ENCODE results near the gene SIGLEC15. TPM values are rescaled to one million over a fixed set of nuclear protein-coding genes. Genes with fewer than 3 reads are reported as not detected.

SIGLEC15 gene
- total and polyA plus RNA-seq, 7 donors, result 0.09 to 0.60 (median 0.31) TPM; not detected in 3

GRCh38 chr18:45839414-45840395 lies 14.2 kb downstream of the SIGLEC15 start:
- H3K9me3 ChIP-seq, result no peaks in the 10 kb centered on the region
- TF ChIP-seq POLR2A (IDR thresholded peaks at IDR 0.05), result no peak
- TF ChIP-seq POLR2AphosphoS5 (IDR thresholded peaks at IDR 0.05), result no peak
- no peak for TF ChIP-seq CTCF (IDR thresholded peaks at IDR 0.05)
- no peak for TF ChIP-seq EP300 (IDR thresholded peaks at IDR 0.05)
- intact Hi-C loops (cut with DNase I), result loop anchor here (10.0 kb wide), 1 partner anchor 65 kb away; no protein-coding TSS in a partner anchor
- H3K27ac ChIP-seq, result no peak overlapping the region
- peaks cover 23 to 67% (median 44%) of the 10 kb centered on the region in 3 donors for H3K27me3 ChIP-seq
- H3K4me3 ChIP-seq, result no peak overlapping the region
- 50 to 64% methylated on average over 13 of the region's 13 CpGs for WGBS, 2 donors
- H3K4me1 ChIP-seq, result peaks cover 0 to 24% (median 20%) of the 10 kb centered on the region in 4 donors
- DNase-seq, result no peak
- H3K36me3 ChIP-seq, result no peaks in the 10 kb centered on the region

GRCh38 chr18:45841060-45841764 lies 15.7 kb downstream of the SIGLEC15 start:
- WGBS, 2 donors, result 75 to 81% methylated on average over 17 of the region's 17 CpGs
- DNase-seq, result no peak
- Histone ChIP-seq H3K9me3 (no peaks in the 10 kb centered on the region), H3K4me3 (no peak overlapping the region), H3K4me1 (peaks cover 0 to 24% (median 20%) of the 10 kb centered on the region in 4 donors), H3K27ac (no peak overlapping the region), H3K36me3 (no peaks in the 10 kb centered on the region), H3K27me3 (peaks cover 23 to 53% (median 31%) of the 10 kb centered on the region in 3 donors)
- intact Hi-C loops (cut with DNase I), result no loop called here
- TF ChIP-seq POLR2A (IDR thresholded peaks at IDR 0.05) (no peak), POLR2AphosphoS5 (IDR thresholded peaks at IDR 0.05) (no peak), EP300 (IDR thresholded peaks at IDR 0.05) (no peak), CTCF (IDR thresholded peaks at IDR 0.05) (no peak)

GRCh38 chr18:45841765-45842442 lies 16.4 kb downstream of the SIGLEC15 start:
- intact Hi-C loops (cut with DNase I), result no loop called here
- Histone ChIP-seq H3K9me3 (no peaks in the 10 kb centered on the region), H3K36me3 (no peaks in the 10 kb centered on the region), H3K27ac (no peak overlapping the region), H3K4me3 (no peak overlapping the region), H3K27me3 (peaks cover 18 to 46% (median 25%) of the 10 kb centered on the region in 3 donors), H3K4me1 (peaks cover 0 to 24% (median 20%) of the 10 kb centered on the region in 4 donors)
- no peak for TF ChIP-seq POLR2A (IDR thresholded peaks at IDR 0.05)
- TF ChIP-seq CTCF (IDR thresholded peaks at IDR 0.05), result no peak
- no peak for TF ChIP-seq POLR2AphosphoS5 (IDR thresholded peaks at IDR 0.05)
- no peak for TF ChIP-seq EP300 (IDR thresholded peaks at IDR 0.05)
- 92 to 95% methylated on average over 12 of the region's 12 CpGs for WGBS, 2 donors
- DNase-seq, result no peak

GRCh38 chr18:45843019-45843418 lies 17.5 kb downstream of the SIGLEC15 start:
- H3K4me3 ChIP-seq, result no peak overlapping the region
- peaks cover 7 to 35% (median 14%) of the 10 kb centered on the region in 3 donors for H3K27me3 ChIP-seq
- H3K27ac ChIP-seq, result no peak overlapping the region
- intact Hi-C loops (cut with DNase I), result no loop called here
- H3K9me3 ChIP-seq, result no peaks in the 10 kb centered on the region
- no peaks in the 10 kb centered on the region for H3K36me3 ChIP-seq
- no peak for DNase-seq
- TF ChIP-seq EP300 (IDR thresholded peaks at IDR 0.05) (no peak), CTCF (IDR thresholded peaks at IDR 0.05) (no peak), POLR2AphosphoS5 (IDR thresholded peaks at IDR 0.05) (no peak), POLR2A (IDR thresholded peaks at IDR 0.05) (no peak)
- H3K4me1 ChIP-seq, result peaks cover 0 to 13% (median 11%) of the 10 kb centered on the region in 4 donors
- 83 to 87% methylated on average over 9 of the region's 9 CpGs for WGBS, 2 donors
